Esophagus squamous epithelium (tissue), 5 donors: ENCODE results near the gene NUCB2. TPM values are rescaled to one million over a fixed set of nuclear protein-coding genes. Genes with fewer than 3 reads are reported as not detected.
"Not testable (repeated sequence)": the region's sequence is repeated elsewhere in the genome, so short reads cannot be mapped to it uniquely, and the experiment has no call there.

ENCODE experiments used
- DNase-seq: peaks from one replicate; lab custom pipeline; 2025; lab: John Stamatoyannopoulos, UW
- H3K27ac ChIP-seq, 4 donors: fragments of 200-600 bp; sonication (generic); one replicate each; pipeline ENCODE4 v1.5.1; 2016 to 2019; ENCODE audit warnings: mild to moderate bottlenecking in 1 of 4
- H3K27me3 ChIP-seq, 4 donors: fragments of 200-600 bp; sonication (generic); 1 replicate in 3 of 4; 2 replicates in 1 of 4; pipeline versions ENCODE4 v1.5.1 to v1.6.0; 2017 to 2021; ENCODE audit warnings: antibody characterized with exemption in 1 of 4
- H3K36me3 ChIP-seq, 3 donors: fragments of 200-600 bp; sonication (generic); one replicate each; pipeline ENCODE4 v1.5.1; 2016 to 2019
- H3K4me1 ChIP-seq, 3 donors: fragments of 200-600 bp; sonication (generic); one replicate each; pipeline ENCODE4 v1.5.1; 2017 to 2019
- H3K4me3 ChIP-seq, 4 donors: fragments of 200-600 bp; sonication (generic); 1 replicate in 3 of 4; 2 replicates in 1 of 4; pipeline ENCODE4 v1.5.1; 2016 to 2019; ENCODE audit warnings: mild to moderate bottlenecking in 2 of 4, moderate library complexity in 1 of 4
- H3K9me3 ChIP-seq, 3 donors: fragments of 200-600 bp; sonication (generic); one replicate each; pipeline ENCODE4 v1.5.1; 2016 to 2019
- CTCF ChIP-seq, 6 experiments: fragments of 450-650 bp in 4 of 6; fragments of 200-600 bp in 2 of 6; sonication (generic) in 2 of 6; IDR thresholded peaks; one replicate each; pipeline ENCODE4 v1.5.1; 2016 to 2019; ENCODE audit warnings: antibody characterized with exemption in 6 of 6, mild to moderate bottlenecking in 4 of 6, moderate library complexity in 4 of 6
- POLR2A ChIP-seq, 4 donors: fragments of 450-650 bp; IDR thresholded peaks; one replicate each; pipeline ENCODE4 v1.6.1; 2017; ENCODE audit warnings: antibody characterized with exemption in 4 of 4, mild to moderate bottlenecking in 4 of 4, moderate library complexity in 3 of 4
- WGBS, 2 donors: methylation state at CpG; one replicate each; pipeline ENCODE4 v1.1.5; 2018; 5-methylcytosine and 5-hydroxymethylcytosine counted together
- intact Hi-C: fragments of 100-400 bp; cut with DNase I; formaldehyde crosslinking; loops from one replicate; pipeline ENCODE4 v1.15.0; 2022
- total RNA-seq, 4 donors: library from RNA; depleted of rRNA; stranded (reverse); fragments of >200 nt; gene quantifications; one replicate each; pipeline ENCODE4 v1.1.0, GENCODE V29; 2016
- donor health status: DM: yes; HTN: yes; CAD: no.

NUCB2 gene
- total RNA-seq, result 100 to 1,000 TPM in 1 of 4 donors, 10 to 100 TPM in 3; 69.4 to 152 (median 82.2) TPM

GRCh38 chr11:17276236-17277023, at the start of gene NUCB2:
Gene NUCB2 (plus strand): TSS chr11:17276739. CDS start chr11:17295324, 18,585 bp downstream.
- Histone ChIP-seq H3K4me1 (peaks cover 0 to 63% (median 6%) of the 10 kb centered on the region in 3 donors), H3K4me3 (peak within 1 kb of the TSS; percentile 82 to 98 (median 96)), H3K27me3 (no peaks in the 10 kb centered on the region), H3K36me3 (no peaks in the 10 kb centered on the region), H3K9me3 (no peaks in the 10 kb centered on the region), H3K27ac (peak within 1 kb of the TSS; percentile 85 to 95 (median 93))
- intact Hi-C loops, result no loop called here
- DNase-seq, result peak; percentile 78
- WGBS, 2 donors, result 0% methylated on average over 8 to 15 of the region's 75 CpGs
- TF ChIP-seq POLR2A (IDR thresholded peaks at IDR 0.05) (peak in 3 of 4 donors; percentile 38 to 71 (median 58)), CTCF (IDR thresholded peaks at IDR 0.05) (peak in 1 of 6 experiments; percentile 11)

DNA sequence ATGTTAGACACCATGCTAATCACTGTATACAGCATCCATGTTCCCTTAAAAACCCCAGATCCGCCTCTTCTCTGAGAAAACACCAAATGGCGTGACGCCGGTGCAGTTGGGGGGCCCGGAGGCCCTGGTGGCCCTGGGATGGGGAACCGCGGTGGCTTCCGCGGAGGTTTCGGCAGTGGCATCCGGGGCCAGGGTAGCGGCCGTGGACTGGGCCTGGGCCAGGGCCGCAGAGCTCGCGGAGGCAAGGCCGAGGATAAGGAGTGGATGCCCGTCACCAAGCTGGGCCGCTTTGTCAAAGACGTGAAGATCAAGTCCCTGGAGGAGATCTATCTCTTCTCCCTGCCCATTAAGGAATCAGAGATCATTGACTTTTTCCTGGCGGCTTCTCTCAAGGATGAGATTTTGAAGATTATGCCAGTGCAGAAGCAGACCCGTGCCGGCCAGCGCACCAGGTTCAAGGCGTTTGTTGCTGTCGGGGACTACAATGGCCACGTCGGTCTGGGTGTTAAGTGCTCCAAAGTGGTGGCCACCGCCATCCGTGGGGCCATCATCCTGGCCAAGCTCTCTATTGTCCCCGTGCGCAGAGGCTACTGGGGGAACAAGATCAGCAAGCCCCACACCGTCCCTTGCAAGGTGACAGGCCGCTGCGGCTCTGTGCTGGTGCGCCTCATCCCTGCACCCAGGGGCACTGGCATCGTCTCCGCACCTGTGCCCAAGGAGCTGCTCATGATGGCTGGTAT, 48.2 kb upstream of the NUCB2 start:
- H3K27ac ChIP-seq, H3K4me3 ChIP-seq, DNase-seq, H3K9me3 ChIP-seq, H3K4me1 ChIP-seq, H3K36me3 ChIP-seq, H3K27me3 ChIP-seq: not testable (repeated sequence)
- WGBS, 2 donors, result 91 to 92% methylated on average over 17 of the region's 38 CpGs
- intact Hi-C loops, result loop anchor here (10.0 kb wide), 1 partner anchor 276 kb away; no protein-coding TSS in a partner anchor

GRCh38 chr11:17229481-17230152, 46.9 kb upstream of the NUCB2 start:
- no peaks in the 10 kb centered on the region for H3K9me3 ChIP-seq
- WGBS, 2 donors, result 72 to 86% methylated on average over 6 to 7 of the region's 7 CpGs
- intact Hi-C loops, result loop anchor here (10.0 kb wide), 1 partner anchor 275 kb away; no protein-coding TSS in a partner anchor

GRCh38 chr11:17230867-17231851, 45.4 kb upstream of the NUCB2 start:
- TF ChIP-seq CTCF (IDR thresholded peaks at IDR 0.05), result no peak
- no peak for TF ChIP-seq POLR2A (IDR thresholded peaks at IDR 0.05)
- H3K9me3 ChIP-seq, result no peaks in the 10 kb centered on the region
- no peaks in the 10 kb centered on the region for H3K27me3 ChIP-seq
- intact Hi-C loops, result no loop called here
- DNase-seq, result no peak
- WGBS, 2 donors, result 43 to 47% methylated on average over 3 of the region's 3 CpGs
- H3K4me3 ChIP-seq, result no peak overlapping the region
- H3K27ac ChIP-seq, result no peak overlapping the region
- H3K36me3 ChIP-seq, result no peaks in the 10 kb centered on the region
- H3K4me1 ChIP-seq, result peaks cover 0 to 7% (median 0%) of the 10 kb centered on the region in 3 donors

More at GRCh38 chr11:17229481-17230152, 46.9 kb upstream of the NUCB2 start:
- no peak overlapping the region for H3K4me3 ChIP-seq
- no peaks in the 10 kb centered on the region for H3K27me3 ChIP-seq
- no peak for TF ChIP-seq POLR2A (IDR thresholded peaks at IDR 0.05)
- TF ChIP-seq CTCF (IDR thresholded peaks at IDR 0.05), result no peak
- H3K36me3 ChIP-seq, result no peaks in the 10 kb centered on the region
- H3K27ac ChIP-seq, result no peak overlapping the region
- H3K4me1 ChIP-seq, result peaks cover 0 to 7% (median 0%) of the 10 kb centered on the region in 3 donors
- DNase-seq, result no peak
